Transverse colon (tissue), 4 donors: ENCODE data around the gene IFITM1. TPM values are rescaled to one million over a fixed set of nuclear protein-coding genes. Genes with fewer than 3 reads are reported as not detected.
A peak's percentile ranks its signal among the peaks of the same experiment; 100 is the strongest.

Experiments used
- DNase-seq: peaks from one replicate; pipeline ENCODE4 v3.0.0-alpha.2; 2019
- H3K27ac ChIP-seq, 4 donors: fragments of 200-600 bp; sonication (generic); 2 replicates each; pipeline ENCODE4 v1.5.1; 2016 to 2018; ENCODE audit warnings: inconsistent platforms in 4 of 4
- H3K27me3 ChIP-seq: fragments of 200-600 bp; sonication (generic); 2 replicates; pipeline ENCODE4 v1.5.1; 2017; ENCODE audit warnings: inconsistent platforms
- H3K36me3 ChIP-seq, 4 donors: fragments of 200-600 bp; sonication (generic); 2 replicates each; pipeline ENCODE4 v1.5.1; 2017 to 2019; ENCODE audit warnings: inconsistent platforms in 4 of 4
- H3K4me1 ChIP-seq, 4 donors: fragments of 200-600 bp; sonication (generic); 2 replicates each; pipeline ENCODE4 v1.5.1; 2017 to 2020; ENCODE audit warnings: inconsistent platforms in 4 of 4
- H3K4me3 ChIP-seq, 4 donors: fragments of 200-600 bp; sonication (generic); 1 replicate in 1 of 4; 2 replicates in 3 of 4; pipeline versions ENCODE4 v1.5.1 to v1.6.1; 2017 to 2019; ENCODE audit warnings: inconsistent platforms in 4 of 4
- H3K9me3 ChIP-seq, 2 donors: fragments of 200-600 bp; sonication (generic); 2 replicates each; pipeline ENCODE4 v1.5.1; 2017 to 2019; ENCODE audit warnings: inconsistent platforms in 2 of 2
- EP300 ChIP-seq: sonication (generic); formaldehyde crosslinking; IDR thresholded peaks from one replicate; pipeline ENCODE4 v1.6.1; 2017; ENCODE audit warnings: antibody characterized with exemption, low read depth
- POLR2A ChIP-seq: fragments of 450-650 bp; IDR thresholded peaks from one replicate; pipeline ENCODE4 v1.6.1; 2016; ENCODE audit warnings: antibody characterized with exemption, mild to moderate bottlenecking, moderate library complexity
- POLR2AphosphoS5 ChIP-seq, 3 donors: sonication (generic); formaldehyde crosslinking; IDR thresholded peaks; one replicate each; pipeline ENCODE4 v1.6.1; 2016; ENCODE audit warnings: antibody characterized with exemption in 3 of 3
- WGBS, 2 donors: methylation state at CpG; one replicate each; pipeline ENCODE4 v1.1.5; 2018; ENCODE audit warnings: low coverage in 1 of 2; 5-methylcytosine and 5-hydroxymethylcytosine counted together
- in situ Hi-C, 4 donors: fragments of 200-750 bp; cut with MboI; loops; one replicate each; pipeline versions ENCODE4 v1.15.0 to v1.15.1; 2017; ENCODE audit warnings: low sequenced_read_pairs in 3 of 4, low pct_ligation_motif_present in 1 of 4, low pct_unique_long_range_greater_than_20kb in 1 of 4
- intact Hi-C: fragments of 100-400 bp; cut with DNase I; formaldehyde crosslinking; loops from one replicate; pipeline ENCODE4 v1.15.1; 2023; ENCODE audit warnings: low total_unique reads
- total RNA-seq, 4 donors: library from RNA; depleted of rRNA; stranded (reverse); fragments of >200 nt; gene quantifications; one replicate each; pipeline ENCODE4 v1.1.0, GENCODE V29; 2016
- TF ChIP-seq, protein P1 (sequence below), 5 experiments: fragments of 200-600 bp in 3 of 5; fragments of 450-650 bp in 2 of 5; sonication (generic) in 3 of 5; IDR thresholded peaks; 1 replicate in 2 of 5; 2 replicates in 3 of 5; pipeline ENCODE4 v1.5.1; 2016 to 2017; ENCODE audit warnings: antibody characterized with exemption in 5 of 5, inconsistent platforms in 3 of 5, mild to moderate bottlenecking in 2 of 5, moderate library complexity in 1 of 5

Gene IFITM1
- total RNA-seq, 4 donors from 2014 or later = 19.9 to 109 (median 60.5) TPM

DNA sequence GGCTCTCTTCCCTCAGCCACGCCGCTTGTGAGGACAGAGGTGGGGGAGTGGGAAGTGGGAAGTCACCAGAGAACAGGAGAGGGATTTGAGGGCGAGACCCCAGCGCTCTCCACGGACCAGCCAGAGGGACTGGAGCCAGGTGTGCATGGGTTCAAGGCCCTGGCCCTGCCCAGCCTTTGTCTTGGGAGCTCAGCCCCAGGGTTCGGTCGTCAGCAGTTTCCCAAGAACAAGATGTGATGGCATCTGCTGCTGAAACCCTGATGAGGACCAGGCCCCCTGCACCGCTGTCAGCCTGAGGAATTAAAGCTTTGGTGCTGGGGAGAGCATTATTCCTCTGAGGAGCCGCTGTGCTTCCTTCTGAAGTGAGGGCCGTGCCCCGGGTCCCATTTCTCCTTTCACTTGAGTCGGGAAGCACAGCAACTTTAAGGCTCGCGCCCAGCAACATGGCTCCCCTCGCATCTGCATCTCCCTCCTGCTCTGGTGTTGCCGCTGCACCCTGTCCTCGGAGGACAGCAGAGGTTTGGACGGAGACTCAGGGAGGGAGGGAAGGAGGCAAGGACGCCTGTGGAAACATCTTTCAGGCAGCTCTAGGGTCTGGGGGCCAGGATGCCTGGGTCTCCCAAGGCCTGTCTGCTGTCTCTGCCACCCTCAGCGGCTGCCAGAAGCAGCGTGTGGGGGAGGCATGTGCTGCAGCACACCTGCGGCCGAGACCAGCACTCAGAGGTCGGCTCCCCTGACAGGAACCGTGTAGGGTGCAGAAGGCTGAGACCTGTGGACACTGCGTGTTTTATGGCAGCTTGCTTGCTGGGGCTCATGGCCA is 18.3 kb upstream of the IFITM1 start:
- TF ChIP-seq POLR2AphosphoS5 (IDR thresholded peaks at IDR 0.05) (no peak), POLR2A (no peak), EP300 (no peak)
- TF ChIP-seq, protein P1, sequence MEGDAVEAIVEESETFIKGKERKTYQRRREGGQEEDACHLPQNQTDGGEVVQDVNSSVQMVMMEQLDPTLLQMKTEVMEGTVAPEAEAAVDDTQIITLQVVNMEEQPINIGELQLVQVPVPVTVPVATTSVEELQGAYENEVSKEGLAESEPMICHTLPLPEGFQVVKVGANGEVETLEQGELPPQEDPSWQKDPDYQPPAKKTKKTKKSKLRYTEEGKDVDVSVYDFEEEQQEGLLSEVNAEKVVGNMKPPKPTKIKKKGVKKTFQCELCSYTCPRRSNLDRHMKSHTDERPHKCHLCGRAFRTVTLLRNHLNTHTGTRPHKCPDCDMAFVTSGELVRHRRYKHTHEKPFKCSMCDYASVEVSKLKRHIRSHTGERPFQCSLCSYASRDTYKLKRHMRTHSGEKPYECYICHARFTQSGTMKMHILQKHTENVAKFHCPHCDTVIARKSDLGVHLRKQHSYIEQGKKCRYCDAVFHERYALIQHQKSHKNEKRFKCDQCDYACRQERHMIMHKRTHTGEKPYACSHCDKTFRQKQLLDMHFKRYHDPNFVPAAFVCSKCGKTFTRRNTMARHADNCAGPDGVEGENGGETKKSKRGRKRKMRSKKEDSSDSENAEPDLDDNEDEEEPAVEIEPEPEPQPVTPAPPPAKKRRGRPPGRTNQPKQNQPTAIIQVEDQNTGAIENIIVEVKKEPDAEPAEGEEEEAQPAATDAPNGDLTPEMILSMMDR (IDR thresholded peaks at IDR 0.05) = no peak
- H3K4me1 ChIP-seq = peaks cover 0 to 12% (median 5%) of the 10 kb centered on the region in 4 donors
- H3K9me3 ChIP-seq = no peaks in the 10 kb centered on the region
- no peaks in the 10 kb centered on the region for H3K36me3 ChIP-seq
- H3K27me3 ChIP-seq = peaks cover 29% of the 10 kb centered on the region
- WGBS, 2 donors = 80% methylated on average over 26 of the region's 26 CpGs; no CpG with 5 or more reads in 1 of the 2 donors
- DNase-seq = no peak
- intact Hi-C loops = no loop called here
- in situ Hi-C loops = no loop called here
- no peak overlapping the region for H3K27ac ChIP-seq
- no peak overlapping the region for H3K4me3 ChIP-seq

DNA sequence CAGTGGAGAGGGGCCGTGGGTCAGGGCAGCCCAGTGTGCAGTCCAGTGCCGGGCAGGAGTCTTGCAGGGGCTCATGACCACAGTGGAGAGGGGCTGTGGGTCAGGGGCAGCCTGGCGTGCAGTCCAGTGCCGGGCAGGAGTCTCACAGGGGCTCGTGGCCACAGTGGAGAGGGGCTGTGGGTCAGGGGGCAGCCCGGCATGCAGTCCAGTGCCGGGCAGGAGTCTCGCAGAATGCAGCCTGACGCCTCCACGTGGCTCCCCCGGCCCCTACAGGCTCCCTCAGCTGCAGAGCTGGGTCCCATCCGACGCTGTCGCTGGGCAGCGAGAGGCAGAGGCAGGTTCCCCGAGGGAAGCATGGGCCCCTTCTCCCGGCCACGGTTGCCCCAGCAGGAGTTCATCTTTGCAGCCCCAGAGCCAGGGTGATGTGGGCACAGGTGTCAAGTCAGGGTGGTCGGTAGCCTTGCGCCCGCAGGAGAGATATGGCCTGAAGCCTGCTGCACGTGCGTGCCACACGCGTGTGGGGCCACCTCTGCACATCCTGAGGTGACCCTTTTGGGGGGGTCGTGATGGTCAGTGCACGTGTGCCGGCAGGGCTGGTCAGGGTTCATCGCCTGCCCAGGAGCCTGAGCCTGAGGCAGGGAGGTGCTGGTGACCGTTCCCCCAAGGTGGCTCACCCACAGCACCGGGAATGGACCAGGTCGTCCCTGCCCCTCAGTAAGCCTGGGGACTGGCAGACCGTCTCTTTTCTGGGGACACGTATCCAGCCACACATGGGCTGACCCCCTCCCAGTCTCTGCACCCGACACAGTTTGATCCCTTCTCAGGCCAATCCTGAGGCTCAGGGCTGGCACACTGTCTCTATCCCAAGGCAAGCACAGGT is 17.4 kb upstream of the IFITM1 start:
- Histone ChIP-seq H3K4me1 (peaks cover 0 to 12% (median 5%) of the 10 kb centered on the region in 4 donors), H3K9me3 (no peaks in the 10 kb centered on the region), H3K36me3 (no peaks in the 10 kb centered on the region), H3K27me3 (peaks cover 31% of the 10 kb centered on the region), H3K4me3 (no peak overlapping the region), H3K27ac (no peak overlapping the region)
- DNase-seq = no peak
- TF ChIP-seq EP300 (no peak), POLR2AphosphoS5 (IDR thresholded peaks at IDR 0.05) (no peak), POLR2A (no peak)
- TF ChIP-seq, protein P1 (IDR thresholded peaks at IDR 0.05) = no peak
- intact Hi-C loops = no loop called here
- WGBS, 2 donors = 60 to 75% methylated on average over 1 to 25 of the region's 35 CpGs
- in situ Hi-C loops = no loop called here

DNA sequence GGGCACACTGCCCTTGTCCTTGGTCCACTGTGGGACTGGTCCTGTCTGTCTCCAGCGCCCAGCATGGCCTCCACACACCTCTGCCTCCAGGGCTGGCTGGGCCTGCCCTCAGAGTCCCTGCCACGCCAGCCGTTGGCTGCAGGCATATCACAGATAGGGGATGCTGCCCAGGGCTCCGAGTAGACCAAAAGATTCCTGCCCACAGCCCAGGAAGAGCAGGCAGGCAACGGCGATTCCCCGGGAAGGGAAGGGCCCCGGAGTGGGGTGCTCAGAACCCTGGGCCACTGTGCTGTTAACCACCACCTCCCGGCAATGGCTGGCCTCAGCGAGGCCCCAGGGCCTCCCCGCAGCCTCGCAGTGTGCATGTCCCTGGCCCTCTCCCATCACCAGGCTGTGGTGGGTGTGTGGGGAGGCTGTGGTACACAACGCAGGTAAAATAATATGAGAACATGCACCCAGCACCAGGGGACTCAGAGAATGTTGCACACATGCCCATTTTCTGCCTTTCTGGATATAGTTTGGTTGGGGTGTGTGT is 16.7 kb upstream of the IFITM1 start:
- Histone ChIP-seq H3K4me1 (peaks cover 0 to 12% (median 5%) of the 10 kb centered on the region in 4 donors), H3K4me3 (no peak overlapping the region), H3K27ac (peak overlapping the region in 1 of 4 donors; percentile 23), H3K9me3 (no peaks in the 10 kb centered on the region), H3K27me3 (peaks cover 31% of the 10 kb centered on the region), H3K36me3 (no peaks in the 10 kb centered on the region)
- TF ChIP-seq, protein P1 (IDR thresholded peaks at IDR 0.05) = no peak
- TF ChIP-seq POLR2AphosphoS5 (IDR thresholded peaks at IDR 0.05) = no peak
- no peak for TF ChIP-seq POLR2A
- TF ChIP-seq EP300 = no peak
- in situ Hi-C loops = no loop called here
- no peak for DNase-seq
- 0 to 52% methylated on average over 1 to 10 of the region's 13 CpGs for WGBS, 2 donors
- intact Hi-C loops = no loop called here
